ENCODE data around the gene UFSP1. TPM values are rescaled to one million over a fixed set of nuclear protein-coding genes. Genes with fewer than 3 reads are reported as not detected.

The UFSP1 gene
- total RNA-seq, 1 donor from 2014 or later = 0.58 TPM

DNA sequence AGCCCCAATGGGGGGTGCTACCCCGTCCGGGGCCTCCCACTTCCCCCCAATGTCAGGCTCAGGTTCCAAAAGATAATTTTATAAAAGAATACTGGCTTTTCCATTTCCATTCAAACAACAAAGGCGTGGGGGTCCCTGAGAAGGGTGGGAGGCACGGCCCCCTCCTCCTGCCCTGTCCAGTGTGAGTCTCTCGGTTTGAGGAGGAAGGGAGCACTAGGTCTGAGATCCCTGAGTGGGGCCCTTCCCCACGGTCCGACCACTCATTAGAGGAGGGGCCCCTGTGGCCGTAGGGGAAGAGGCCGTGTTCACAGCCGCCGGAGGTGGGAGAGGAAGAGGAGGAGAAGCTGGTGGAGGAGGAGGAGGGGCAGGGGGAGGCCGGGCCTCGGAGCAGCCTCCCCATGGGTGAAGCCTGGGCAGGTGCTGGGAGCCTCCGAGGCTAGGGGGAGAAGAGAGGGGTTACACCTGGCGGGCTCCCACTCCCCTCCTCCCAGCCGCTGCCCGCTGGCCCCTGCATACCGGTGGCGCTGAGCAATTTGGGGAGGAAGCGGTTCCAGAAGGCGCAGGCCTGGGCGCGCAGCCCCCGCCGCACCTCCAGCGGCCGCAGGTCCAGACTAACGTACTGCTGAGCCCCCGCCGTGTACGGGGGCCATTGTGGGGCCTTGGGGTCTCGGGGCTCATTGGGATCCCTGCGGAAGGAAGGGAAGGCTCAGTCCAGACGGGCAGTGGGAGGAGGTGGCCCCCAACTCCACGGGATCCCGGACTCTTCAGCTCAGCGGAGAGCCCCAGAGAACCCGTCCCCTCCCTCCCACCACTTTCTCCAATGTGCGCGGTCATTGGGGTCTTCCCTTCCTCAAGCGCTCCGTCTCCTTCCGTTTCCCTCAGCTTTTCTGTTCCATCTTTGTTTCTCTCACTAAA, 1.4 kb upstream of the UFSP1 start:
- no peak for DNase-seq (ENCODE audit: low read depth)
- H3K4me3 ChIP-seq (ENCODE audit: low read depth, low read length) = peak overlapping the region; percentile 70
- TF ChIP-seq, protein P1, sequence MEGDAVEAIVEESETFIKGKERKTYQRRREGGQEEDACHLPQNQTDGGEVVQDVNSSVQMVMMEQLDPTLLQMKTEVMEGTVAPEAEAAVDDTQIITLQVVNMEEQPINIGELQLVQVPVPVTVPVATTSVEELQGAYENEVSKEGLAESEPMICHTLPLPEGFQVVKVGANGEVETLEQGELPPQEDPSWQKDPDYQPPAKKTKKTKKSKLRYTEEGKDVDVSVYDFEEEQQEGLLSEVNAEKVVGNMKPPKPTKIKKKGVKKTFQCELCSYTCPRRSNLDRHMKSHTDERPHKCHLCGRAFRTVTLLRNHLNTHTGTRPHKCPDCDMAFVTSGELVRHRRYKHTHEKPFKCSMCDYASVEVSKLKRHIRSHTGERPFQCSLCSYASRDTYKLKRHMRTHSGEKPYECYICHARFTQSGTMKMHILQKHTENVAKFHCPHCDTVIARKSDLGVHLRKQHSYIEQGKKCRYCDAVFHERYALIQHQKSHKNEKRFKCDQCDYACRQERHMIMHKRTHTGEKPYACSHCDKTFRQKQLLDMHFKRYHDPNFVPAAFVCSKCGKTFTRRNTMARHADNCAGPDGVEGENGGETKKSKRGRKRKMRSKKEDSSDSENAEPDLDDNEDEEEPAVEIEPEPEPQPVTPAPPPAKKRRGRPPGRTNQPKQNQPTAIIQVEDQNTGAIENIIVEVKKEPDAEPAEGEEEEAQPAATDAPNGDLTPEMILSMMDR (conservative IDR thresholded peaks at IDR 0.05; ENCODE audit: low read depth, low read length) = no peak

DNA sequence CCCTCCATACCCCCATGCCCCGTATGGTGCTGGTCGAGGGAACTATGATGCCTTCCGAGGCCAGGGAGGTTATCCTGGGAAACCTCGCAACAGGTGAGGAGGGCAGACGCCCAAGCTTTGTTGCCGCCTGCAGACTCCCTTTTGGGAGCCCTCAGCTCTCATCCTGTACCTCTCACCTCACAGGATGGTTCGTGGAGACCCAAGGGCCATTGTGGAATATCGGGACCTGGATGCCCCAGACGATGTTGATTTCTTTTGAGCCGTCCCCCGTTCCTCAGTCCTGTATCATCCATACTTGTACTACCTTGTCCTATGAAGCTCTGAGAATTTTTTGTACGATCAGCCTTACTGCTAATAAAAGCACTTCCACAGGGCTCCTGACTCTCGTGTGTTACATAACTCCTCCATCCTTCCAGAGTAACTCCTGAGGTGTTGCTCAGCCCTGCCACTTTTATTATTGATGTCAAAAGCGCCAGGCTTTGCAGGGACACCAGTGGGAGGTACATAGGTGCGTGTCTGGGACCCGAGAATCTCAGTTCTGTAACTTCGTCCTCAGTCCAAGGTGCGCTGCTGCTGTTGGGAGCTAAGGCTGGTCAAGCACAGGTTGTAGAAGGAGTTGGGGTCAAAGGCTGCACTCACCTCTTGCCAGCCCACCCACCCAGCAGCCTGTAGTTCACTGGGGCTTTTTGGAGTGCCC, 1.1 kb downstream of the UFSP1 start:
- peak overlapping the region; percentile 70 for H3K4me3 ChIP-seq (ENCODE audit: low read depth, low read length)
- TF ChIP-seq, protein P1 (conservative IDR thresholded peaks at IDR 0.05; ENCODE audit: low read depth, low read length) = no peak
- DNase-seq (ENCODE audit: low read depth) = no peak

DNA sequence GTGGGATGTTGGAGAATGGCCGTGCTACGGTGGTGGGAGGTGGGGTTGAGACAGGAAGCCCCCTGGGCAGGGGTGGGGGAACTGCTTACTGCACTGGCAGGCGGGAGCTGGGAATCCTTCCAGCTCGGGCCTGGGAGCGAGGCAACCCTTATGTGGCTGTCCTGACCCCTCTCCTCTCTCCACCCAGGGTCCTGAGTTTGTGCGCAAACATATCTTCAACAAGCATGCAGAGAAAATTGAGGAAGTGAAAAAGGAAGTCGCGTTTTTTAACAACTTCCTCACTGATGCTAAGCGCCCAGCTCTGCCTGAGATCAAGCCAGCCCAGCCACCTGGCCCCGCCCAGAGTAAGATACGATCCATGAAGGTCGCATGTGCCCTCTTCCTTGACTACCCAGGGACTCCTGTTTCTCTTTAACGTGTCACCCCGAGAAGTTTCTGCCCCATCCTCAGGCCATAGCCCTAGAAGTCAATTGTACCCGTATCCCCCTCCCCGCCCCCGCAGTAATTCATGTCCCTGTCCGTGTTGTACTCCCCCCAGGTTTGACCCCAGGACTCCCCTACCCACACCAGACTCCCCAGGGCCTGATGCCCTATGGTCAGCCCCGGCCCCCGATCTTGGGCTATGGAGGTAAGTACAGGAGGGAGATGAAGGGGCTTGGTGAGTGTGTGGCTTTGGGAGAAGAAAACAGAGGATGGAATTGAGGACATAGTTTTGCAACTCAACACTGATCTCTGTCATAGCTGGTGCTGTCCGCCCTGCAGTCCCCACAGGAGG, 1.8 kb downstream of the UFSP1 start:
- H3K4me3 ChIP-seq (ENCODE audit: low read depth, low read length) = no peak overlapping the region
- no peak for DNase-seq (ENCODE audit: low read depth)
- TF ChIP-seq, protein P1 (conservative IDR thresholded peaks at IDR 0.05; ENCODE audit: low read depth, low read length) = no peak

DNA sequence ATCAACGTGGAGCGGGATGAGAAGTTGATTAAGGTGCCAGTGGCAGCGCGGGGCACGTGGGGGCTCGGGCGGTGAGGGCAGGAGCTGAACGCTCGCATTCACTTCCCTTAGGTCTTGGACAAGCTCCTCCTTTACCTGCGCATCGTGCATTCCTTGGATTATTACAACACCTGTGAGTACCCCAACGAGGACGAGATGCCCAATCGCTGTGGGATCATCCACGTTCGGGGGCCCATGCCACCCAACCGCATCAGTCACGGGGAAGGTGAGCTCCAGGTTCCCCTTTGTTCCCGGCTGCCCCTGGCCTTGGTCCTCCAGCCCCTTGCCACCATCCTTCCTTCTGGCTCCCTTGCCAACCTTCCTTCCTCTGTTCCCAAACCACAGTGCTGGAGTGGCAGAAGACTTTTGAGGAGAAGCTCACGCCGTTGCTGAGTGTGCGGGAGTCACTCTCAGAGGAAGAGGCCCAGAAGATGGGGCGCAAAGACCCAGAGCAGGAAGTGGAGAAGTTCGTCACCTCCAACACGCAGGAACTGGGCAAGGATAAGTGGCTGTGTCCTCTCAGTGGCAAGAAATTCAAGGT, 2.5 kb downstream of the UFSP1 start:
- TF ChIP-seq, protein P1 (conservative IDR thresholded peaks at IDR 0.05; ENCODE audit: low read depth, low read length) = no peak
- H3K4me3 ChIP-seq (ENCODE audit: low read depth, low read length) = no peak overlapping the region
- DNase-seq (ENCODE audit: low read depth) = no peak

DNA sequence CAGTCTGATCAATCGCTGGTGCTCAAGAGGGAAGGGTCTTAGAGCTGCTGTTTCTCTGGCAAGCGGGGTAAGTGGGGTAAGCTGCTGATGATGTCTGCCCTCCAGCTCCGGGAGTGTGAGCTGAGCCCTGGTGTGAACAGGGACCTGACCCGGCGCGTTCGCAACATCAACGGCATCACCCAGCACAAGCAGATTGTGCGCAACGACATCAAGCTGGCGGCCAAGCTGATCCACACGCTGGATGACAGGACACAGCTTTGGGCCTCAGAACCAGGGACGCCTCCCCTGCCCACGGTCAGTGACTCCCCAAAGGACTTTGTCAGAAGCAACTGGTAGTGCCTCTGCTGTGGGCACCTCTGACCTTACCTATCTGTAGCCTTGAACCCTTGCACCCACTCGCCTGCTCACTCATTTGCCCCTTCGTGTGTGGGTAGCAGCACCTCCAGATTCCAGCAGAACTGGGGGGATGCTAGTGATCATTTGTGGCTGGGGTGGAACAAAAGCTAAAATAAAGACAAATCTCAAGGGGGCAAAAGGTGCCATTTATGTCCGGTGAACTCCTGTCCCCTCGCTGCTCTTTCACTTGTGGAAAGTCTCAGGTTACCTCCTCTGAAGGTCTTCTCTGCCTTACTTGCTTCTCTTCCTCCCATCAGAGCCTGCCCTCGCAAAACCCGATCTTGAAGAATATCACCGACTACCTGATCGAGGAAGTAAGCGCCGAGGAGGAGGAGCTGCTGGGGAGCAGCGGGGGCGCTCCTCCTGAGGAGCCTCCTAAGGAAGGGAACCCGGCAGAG, 3.2 kb downstream of the UFSP1 start:
- no peak for DNase-seq (ENCODE audit: low read depth)
- TF ChIP-seq, protein P1 (conservative IDR thresholded peaks at IDR 0.05; ENCODE audit: low read depth, low read length) = no peak
- no peak overlapping the region for H3K4me3 ChIP-seq (ENCODE audit: low read depth, low read length)

All from epithelial cell of proximal tubule (primary cell).